ENCODE results near the gene GNG3.

GNG3 gene

DNA sequence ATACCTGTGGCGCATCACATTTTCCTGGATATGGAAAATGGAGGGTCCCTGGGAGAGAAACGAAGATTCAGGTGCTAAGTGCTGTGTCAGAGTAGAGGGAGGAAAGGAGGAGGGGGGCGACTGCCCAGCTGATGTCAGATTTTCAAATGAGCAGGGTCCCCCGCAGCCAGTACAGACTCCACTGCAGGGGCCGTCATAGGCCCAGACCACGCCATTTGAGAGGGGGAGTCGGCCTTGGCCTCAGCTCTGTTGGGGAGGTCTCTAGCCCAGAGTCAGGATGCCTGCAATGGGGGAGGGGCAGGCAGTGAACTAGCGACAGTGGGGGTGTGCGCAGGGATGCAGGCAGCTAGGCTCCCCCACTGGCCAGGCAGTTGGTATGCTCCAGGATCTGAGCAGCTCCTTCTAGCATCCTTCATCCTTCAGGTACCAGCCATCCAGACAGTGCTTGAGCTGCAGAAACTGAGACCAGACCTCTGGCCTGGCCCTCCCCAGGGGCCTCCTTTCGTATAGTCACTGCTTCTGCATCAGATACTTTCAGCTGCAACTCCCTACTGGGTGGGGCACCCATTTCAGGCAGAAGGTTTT, at the start of gene GNG3, which contains the start of gene BSCL2:
Gene GNG3 (plus strand): TSS at position 400 of the 585 bp plus-strand sequence. CDS start 620 bp downstream, outside the sequence.
Gene BSCL2 (minus strand): TSS at position 148 of the 585 bp plus-strand sequence. CDS start 229 bp downstream, outside the sequence.
- peak within 1 kb of the TSS; percentile 73 for H3K4me3 ChIP-seq (ENCODE audit: low read depth, low read length)
- no peak for TF ChIP-seq CTCF (IDR thresholded peaks at IDR 0.05; ENCODE audit: low read depth, low read length)

- peak overlapping the region; percentile 89 for H3K4me3 ChIP-seq (ENCODE audit: low read depth, low read length)
- no peak for TF ChIP-seq CTCF (IDR thresholded peaks at IDR 0.05; ENCODE audit: low read depth, low read length)
Observed at GRCh38 chr11:62664405-62665074, 42.9 kb upstream of the GNG3 start.

DNA sequence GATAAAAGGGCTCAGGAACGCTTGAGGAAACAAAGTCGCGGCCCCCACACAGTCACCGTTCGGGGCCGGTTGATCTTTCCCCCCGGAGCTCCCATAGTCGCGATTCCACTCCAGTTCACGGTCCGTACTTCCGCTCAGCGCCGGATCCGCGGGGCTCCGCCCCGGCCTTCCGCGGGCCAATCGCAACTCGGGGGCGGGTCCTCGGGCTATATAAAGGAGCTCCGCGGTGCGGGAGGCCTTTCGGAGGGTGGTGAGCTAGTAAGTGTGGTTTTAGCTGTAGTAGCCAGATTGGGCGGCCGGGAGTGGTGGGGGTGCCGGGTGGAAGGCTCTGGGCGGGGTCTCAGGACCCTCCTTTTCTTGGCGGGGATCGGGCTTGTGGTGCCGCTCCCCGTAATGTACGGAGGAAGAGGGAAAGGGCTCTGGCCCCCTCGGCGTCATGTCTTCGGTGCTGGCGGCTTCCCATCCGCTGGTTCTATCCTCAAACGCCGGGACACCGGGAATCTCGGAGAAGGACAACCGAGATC, 42.3 kb upstream of the GNG3 start, which contains the start of the genes C11orf98 and CSKMT:
Gene C11orf98 (minus strand): TSS at position 136 of the 524 bp plus-strand sequence. CDS start 41 bp downstream, at position 95.
Gene CSKMT (plus strand): TSS at position 238 of the 524 bp plus-strand sequence. CDS start 568 bp downstream, outside the sequence.
- no peak for TF ChIP-seq CTCF (IDR thresholded peaks at IDR 0.05; ENCODE audit: low read depth, low read length)
- H3K4me3 ChIP-seq (ENCODE audit: low read depth, low read length): peak within 1 kb of the TSS; percentile 89

DNA sequence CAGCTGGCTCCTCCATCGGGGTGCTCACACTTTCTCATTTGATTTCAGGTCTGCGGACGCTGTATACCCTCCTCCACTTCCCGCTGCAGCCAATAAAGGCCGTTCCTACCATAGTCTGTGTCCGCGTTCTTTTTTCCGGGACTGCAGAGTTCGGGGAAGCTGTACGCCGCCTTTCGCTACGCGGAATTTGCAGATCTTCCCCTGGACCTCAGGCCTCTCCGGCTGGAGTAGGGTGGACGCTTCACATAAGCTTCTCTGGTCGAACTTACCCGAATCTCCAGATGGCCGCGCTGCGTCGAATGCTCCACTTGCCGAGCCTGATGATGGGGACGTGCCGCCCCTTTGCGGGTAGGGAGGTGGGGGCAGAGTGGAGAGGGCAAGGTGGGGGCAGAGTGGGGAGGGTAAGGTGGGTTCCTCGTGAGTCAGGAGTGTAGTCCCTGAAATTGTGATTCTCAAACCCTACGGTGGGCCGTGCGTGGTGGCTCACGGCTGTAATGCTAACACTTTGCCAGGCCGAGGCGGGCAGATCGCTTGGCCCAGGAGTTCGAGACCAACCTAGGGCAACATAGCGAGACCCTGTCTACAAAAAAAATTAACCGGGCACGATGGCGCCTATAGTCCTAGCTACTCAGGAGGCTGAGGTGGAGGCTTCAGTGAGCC, 41.7 kb upstream of the GNG3 start:
- H3K4me3 ChIP-seq (ENCODE audit: low read depth, low read length): peak overlapping the region; percentile 89
- TF ChIP-seq CTCF (IDR thresholded peaks at IDR 0.05; ENCODE audit: low read depth, low read length): no peak

GRCh38 chr11:62666259-62666926, 41.1 kb upstream of the GNG3 start:
- no peak for TF ChIP-seq CTCF (IDR thresholded peaks at IDR 0.05; ENCODE audit: low read depth, low read length)
- H3K4me3 ChIP-seq (ENCODE audit: low read depth, low read length): peak overlapping the region; percentile 89

GRCh38 chr11:62667460-62667859, 40.0 kb upstream of the GNG3 start:
- no peak overlapping the region for H3K4me3 ChIP-seq (ENCODE audit: low read depth, low read length)
- no peak for TF ChIP-seq CTCF (IDR thresholded peaks at IDR 0.05; ENCODE audit: low read depth, low read length)

Measured in WI38 (cell line).